OCI-LY3 (cell line): ENCODE data around the gene TBL1XR1.

Experiments
- EZH2phosphoT487 ChIP-seq: fragments of 200-600 bp; shearing (Covaris generic); IDR thresholded peaks from 2 replicates; pipeline ENCODE4 v1.6.1; 2018; ENCODE audit warnings: antibody characterized with exemption, mixed run types, low read depth
- TF ChIP-seq, protein P1 (sequence below): fragments of 200-600, 300-600 bp; sonication (generic); IDR thresholded peaks from 2 replicates; pipeline ENCODE4 v1.5.1; 2014; ENCODE audit warnings: antibody characterized with exemption, low read length, low read depth

DNA sequence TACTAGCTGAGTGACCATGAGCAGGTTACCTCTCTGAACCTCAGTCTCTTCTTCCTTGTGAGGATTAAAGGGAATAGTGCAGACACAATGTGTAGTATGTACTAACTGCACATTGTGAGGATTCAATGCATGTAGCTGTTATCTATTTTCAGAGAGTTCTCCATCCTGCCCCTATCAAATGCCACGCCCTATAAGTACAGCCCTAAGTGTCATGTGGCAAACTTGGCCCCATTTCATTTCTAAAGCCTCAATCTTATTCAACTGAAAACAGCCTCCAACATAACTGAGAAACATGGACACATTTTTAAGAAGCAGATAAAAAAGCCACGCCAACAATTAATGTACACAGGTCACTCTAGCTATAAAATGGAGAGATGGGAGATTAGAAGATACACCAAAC lies 220.0 kb downstream of the TBL1XR1 start:
- TF ChIP-seq, protein P1, sequence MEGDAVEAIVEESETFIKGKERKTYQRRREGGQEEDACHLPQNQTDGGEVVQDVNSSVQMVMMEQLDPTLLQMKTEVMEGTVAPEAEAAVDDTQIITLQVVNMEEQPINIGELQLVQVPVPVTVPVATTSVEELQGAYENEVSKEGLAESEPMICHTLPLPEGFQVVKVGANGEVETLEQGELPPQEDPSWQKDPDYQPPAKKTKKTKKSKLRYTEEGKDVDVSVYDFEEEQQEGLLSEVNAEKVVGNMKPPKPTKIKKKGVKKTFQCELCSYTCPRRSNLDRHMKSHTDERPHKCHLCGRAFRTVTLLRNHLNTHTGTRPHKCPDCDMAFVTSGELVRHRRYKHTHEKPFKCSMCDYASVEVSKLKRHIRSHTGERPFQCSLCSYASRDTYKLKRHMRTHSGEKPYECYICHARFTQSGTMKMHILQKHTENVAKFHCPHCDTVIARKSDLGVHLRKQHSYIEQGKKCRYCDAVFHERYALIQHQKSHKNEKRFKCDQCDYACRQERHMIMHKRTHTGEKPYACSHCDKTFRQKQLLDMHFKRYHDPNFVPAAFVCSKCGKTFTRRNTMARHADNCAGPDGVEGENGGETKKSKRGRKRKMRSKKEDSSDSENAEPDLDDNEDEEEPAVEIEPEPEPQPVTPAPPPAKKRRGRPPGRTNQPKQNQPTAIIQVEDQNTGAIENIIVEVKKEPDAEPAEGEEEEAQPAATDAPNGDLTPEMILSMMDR: no peak
- no peak for TF ChIP-seq EZH2phosphoT487
